HepG2 (cell line): ENCODE data around the gene MAPK7. TPM values are rescaled to one million over a fixed set of nuclear protein-coding genes. Genes with fewer than 3 reads are reported as not detected.

Experiments used
- ATAC-seq: fragments of 200-7000 bp; cut with Tn5 transposase; 3 replicates; pipeline ENCODE4 v1.9.1; 2020; ENCODE audit warnings: mild to moderate bottlenecking, moderate library complexity
- BruUV-seq: library from RNA; stranded (reverse); fragments of 400-500 nt; replicated peaks from 2 replicates; lab custom pipeline; 2021; lab: Mats Ljungman, UMichigan
- CTCF ChIA-PET: fragments of 300-600 bp; formaldehyde crosslinking; extraction: SDS; loops from one replicate; lab custom pipeline; 2021; ENCODE audit warnings: low total read pairs, inconsistent platforms, low intra/inter-chr PET ratio; lab: Yijun Ruan, JAX
- POLR2A ChIA-PET: fragments of 350-600 bp; sonication (Branson Sonifier 250); formaldehyde crosslinking; loops from one replicate; lab custom pipeline; 2020; ENCODE audit warnings: antibody characterized with exemption, inconsistent platforms; lab: Yijun Ruan, JAX
- DNase-seq: peaks from one replicate; pipeline ENCODE4 v3.0.0-alpha.2; 2015; ENCODE audit warnings: low spot score
- FAIRE-seq: peaks from 3 replicates; lab custom pipeline; 2011; peaks lifted over from hg19 to GRCh38; lab: Jason Lieb, UNC
- H2AFZ ChIP-seq: one replicate; pipeline ENCODE4 v1.6.1; 2011; ENCODE audit warnings: low read length, inconsistent platforms
- H3K27ac ChIP-seq: fragments of 300-600 bp; 3 replicates; pipeline ENCODE4 v1.8.0; 2011; ENCODE audit warnings: mixed run types, mild to moderate bottlenecking, mixed read lengths, low read length, inconsistent platforms; ENCODE audit not compliant: insufficient read depth; ENCODE audit errors: extremely low read length
- H3K27me3 ChIP-seq, 2 experiments: fragments of 200-600 bp in 1 of 2; 2 replicates in 1 of 2; 3 replicates in 1 of 2; pipeline versions ENCODE4 v1.6.0 to v1.8.0; 2011; ENCODE audit warnings: low read length in 2 of 2, mild to moderate bottlenecking in 2 of 2, moderate library complexity in 2 of 2, inconsistent platforms in 1 of 2; ENCODE audit not compliant: insufficient read depth in 2 of 2, control insufficient read depth in 1 of 2
- H3K36me3 ChIP-seq, 2 experiments: fragments of 200-600 bp in 1 of 2; replicated peaks in 1 of 2; 2 replicates in 1 of 2; 3 replicates in 1 of 2; pipeline versions ENCODE4 v1.5.1 to v1.8.0; 2011; ENCODE audit warnings: low read length in 2 of 2, inconsistent platforms in 1 of 2; ENCODE audit not compliant: insufficient read depth in 2 of 2, control insufficient read depth in 1 of 2
- H3K4me1 ChIP-seq: 2 replicates; pipeline ENCODE4 v1.5.1; 2012; ENCODE audit warnings: low read length, inconsistent platforms; ENCODE audit not compliant: insufficient read depth
- H3K4me2 ChIP-seq: 2 replicates; pipeline ENCODE4 v1.6.0; 2011; ENCODE audit warnings: low read depth, low read length, inconsistent platforms
- H3K4me3 ChIP-seq, 3 experiments: fragments of 200-600 bp in 1 of 3; sonication (generic), shearing (Covaris generic) in 1 of 3; replicated peaks in 1 of 3; 2 replicates each; pipeline ENCODE4 v1.5.1; 2011 to 2016; ENCODE audit warnings: low read length in 3 of 3, inconsistent platforms in 2 of 3, low read depth in 2 of 3, mild to moderate bottlenecking in 2 of 3, control low read depth in 1 of 3, mixed read lengths in 1 of 3; ENCODE audit not compliant: insufficient read depth in 1 of 3
- H3K79me2 ChIP-seq: one replicate; pipeline ENCODE4 v1.6.1; 2011; ENCODE audit warnings: low read length, inconsistent platforms; ENCODE audit not compliant: insufficient read depth
- H3K9ac ChIP-seq: 2 replicates; pipeline ENCODE4 v1.6.0; 2011; ENCODE audit warnings: mild to moderate bottlenecking, low read depth, low read length, inconsistent platforms; ENCODE audit not compliant: insufficient read depth
- H3K9me3 ChIP-seq: 2 replicates; pipeline ENCODE4 v1.5.1; 2012; ENCODE audit warnings: mild to moderate bottlenecking, low read length
- H4K20me1 ChIP-seq: 2 replicates; pipeline ENCODE4 v1.6.0; 2011; ENCODE audit warnings: inconsistent platforms, mild to moderate bottlenecking, low read length, moderate library complexity; ENCODE audit not compliant: insufficient read depth
- ARNT2 ChIP-seq: sonication (generic); formaldehyde crosslinking; IDR thresholded peaks from 2 replicates; pipeline ENCODE4 v1.8.0; 2022; ENCODE audit warnings: mild to moderate bottlenecking, low read depth, missing genetic modification reagents, moderate library complexity
- ARNTL ChIP-seq: sonication (generic); formaldehyde crosslinking; IDR thresholded peaks from 2 replicates; pipeline ENCODE4 v1.4.0; 2020; ENCODE audit warnings: mild to moderate bottlenecking, missing genetic modification reagents
- BATF2 ChIP-seq: sonication (generic); formaldehyde crosslinking; IDR thresholded peaks from 2 replicates; pipeline ENCODE4 v1.8.0; 2022; ENCODE audit warnings: mild to moderate bottlenecking, missing genetic modification reagents, moderate library complexity
- CEBPG ChIP-seq: IDR thresholded peaks from 2 replicates; pipeline ENCODE4 v1.6.1; 2016
- CENPX ChIP-seq: sonication (generic); formaldehyde crosslinking; IDR thresholded peaks from 2 replicates; pipeline ENCODE4 v1.9.0; 2021; ENCODE audit warnings: mild to moderate bottlenecking, missing genetic modification reagents, moderate library complexity
- E2F5 ChIP-seq: sonication (generic); formaldehyde crosslinking; conservative IDR thresholded peaks from 2 replicates; pipeline ENCODE4 v1.4.0; 2020; ENCODE audit warnings: missing genetic modification reagents
- FOXC1 ChIP-seq: sonication (generic); formaldehyde crosslinking; IDR thresholded peaks from 2 replicates; pipeline ENCODE4 v1.8.0; 2022; ENCODE audit warnings: mild to moderate bottlenecking, missing genetic modification reagents, borderline replicate concordance
- GLI4 ChIP-seq: sonication (generic); formaldehyde crosslinking; IDR thresholded peaks from 2 replicates; pipeline ENCODE4 v1.5.1; 2020; ENCODE audit warnings: missing genetic modification reagents, mild to moderate bottlenecking, moderate library complexity, borderline replicate concordance
- HES4 ChIP-seq: sonication (generic); formaldehyde crosslinking; IDR thresholded peaks from 2 replicates; pipeline ENCODE4 v1.9.0; 2021; ENCODE audit warnings: mild to moderate bottlenecking, missing genetic modification reagents, borderline replicate concordance
- HHEX ChIP-seq: IDR thresholded peaks from 2 replicates; pipeline ENCODE4 v1.6.1; 2016; ENCODE audit warnings: control low read depth
- KAT8 ChIP-seq: IDR thresholded peaks from 2 replicates; pipeline ENCODE4 v1.6.1; 2016; ENCODE audit warnings: missing genetic modification reagents, missing compliant biosample characterization
- MEF2D ChIP-seq: sonication (generic); formaldehyde crosslinking; IDR thresholded peaks from 2 replicates; pipeline ENCODE4 v1.5.1; 2020; ENCODE audit warnings: mild to moderate bottlenecking, missing genetic modification reagents
- NFRKB ChIP-seq: fragments of 450-650 bp; IDR thresholded peaks from 2 replicates; pipeline ENCODE4 v1.6.1; 2017
- PAWR ChIP-seq: sonication (generic); formaldehyde crosslinking; IDR thresholded peaks from 2 replicates; pipeline ENCODE4 v1.4.0; 2020; ENCODE audit warnings: missing genetic modification reagents, mild to moderate bottlenecking, borderline replicate concordance
- POLR2G ChIP-seq: fragments of 200-400 bp; formaldehyde crosslinking; IDR thresholded peaks from 2 replicates; pipeline ENCODE4 v1.6.1; 2018; ENCODE audit warnings: mild to moderate bottlenecking, low read depth, low read length, moderate library complexity
- RBM39 ChIP-seq: fragments of 200-400 bp; formaldehyde crosslinking; IDR thresholded peaks from one replicate; pipeline ENCODE4 v1.6.1; 2018; ENCODE audit warnings: antibody characterized with exemption, mild to moderate bottlenecking, low read depth, low read length; ENCODE audit not compliant: poor library complexity, severe bottlenecking
- SUZ12 ChIP-seq: fragments of 150-350 bp; IDR thresholded peaks from 2 replicates; pipeline ENCODE4 v1.6.1; 2014; ENCODE audit warnings: low read depth, low read length
- TAF1 ChIP-seq: sonication (generic); formaldehyde crosslinking; IDR thresholded peaks from 2 replicates; pipeline ENCODE4 v1.4.0; 2020; ENCODE audit warnings: missing genetic modification reagents
- TOE1 ChIP-seq: sonication (generic); formaldehyde crosslinking; IDR thresholded peaks from 2 replicates; pipeline ENCODE4 v1.4.0; 2020; ENCODE audit warnings: mild to moderate bottlenecking, missing genetic modification reagents
- ZNF160 ChIP-seq: sonication (generic); formaldehyde crosslinking; IDR thresholded peaks from 2 replicates; pipeline ENCODE4 v1.8.0; 2022; ENCODE audit warnings: mild to moderate bottlenecking, inconsistent platforms, missing genetic modification reagents
- ZNF17 ChIP-seq: sonication (generic); formaldehyde crosslinking; IDR thresholded peaks from 2 replicates; pipeline ENCODE4 v1.5.0; 2020; ENCODE audit warnings: mild to moderate bottlenecking, missing genetic modification reagents
- ZNF672 ChIP-seq: sonication (generic); formaldehyde crosslinking; IDR thresholded peaks from 2 replicates; pipeline ENCODE4 v1.8.1; 2022; ENCODE audit warnings: missing genetic modification reagents
- ZNF773 ChIP-seq: sonication (generic); formaldehyde crosslinking; IDR thresholded peaks from 2 replicates; pipeline ENCODE4 v1.4.0; 2020; ENCODE audit warnings: missing genetic modification reagents, borderline replicate concordance
- ZNF792 ChIP-seq: IDR thresholded peaks from 2 replicates; pipeline ENCODE4 v1.6.1; 2016
- WGBS: methylation state at CpG from one replicate; pipeline ENCODE4 v1.1.6; 2017; ENCODE audit warnings: low lambda C conversion rate; 5-methylcytosine and 5-hydroxymethylcytosine counted together
- in situ Hi-C: cut with HindIII; loops from 2 replicates; pipeline ENCODE4 v1.10.0; 2017; ENCODE audit warnings: low pct_unique_long_range_greater_than_20kb; ENCODE audit not compliant: extremely low pct_ligation_motif_present
- intact Hi-C: fragments of 100-400 bp; cut with micrococcal nuclease; formaldehyde crosslinking; loops from one replicate; pipeline ENCODE4 v1.10.0; 2022; ENCODE audit not compliant: unreplicated experiment
- polyA plus RNA-seq, 8 experiments: library from polyadenylated mRNA; depleted of rRNA in 3 of 8; stranded (reverse) in 7 of 8; unstranded in 1 of 8; fragments of >200 nt; fragmentation: Illumina TruSeq in 4 of 8; extraction: Trizol in 4 of 8; gene quantifications; 2 replicates each; pipeline versions ENCODE4 v1.2.1 to v1.2.3, GENCODE V29; 2011 to 2016; ENCODE audit warnings: low read depth in 4 of 8, missing spikeins in 1 of 8, mixed read lengths in 1 of 8; ENCODE audit not compliant: insufficient read depth in 1 of 8
- total RNA-seq, 5 experiments: library from RNA; depleted of rRNA; stranded (reverse); fragments of >200 nt; fragmentation: Illumina TruSeq; extraction: Trizol; gene quantifications; 2 replicates each; pipeline ENCODE4 v1.2.3, GENCODE V29; 2016; ENCODE audit warnings: low read depth in 1 of 5

The MAPK7 gene
- total and polyA plus RNA-seq, 2 of the 13 experiments (the other 11 are each of a cell fraction or from before 2014, with no cell fraction given): 2.9 to 5.9 TPM

GRCh38 chr17:19377602-19378415 lies 489 bp upstream of the MAPK7 start:
- FAIRE-seq (peak; percentile 95), ATAC-seq (peak; percentile 95), DNase-seq (peak; percentile 98)
- Histone ChIP-seq H3K4me2 (peak overlapping the region; percentile 90), H3K4me3 (peak overlapping the region; percentile 82 to 96 (median 87)), H3K27me3 (peaks cover 0 to 2% of the 10 kb centered on the region in 2 experiments; a peak in 1 of 5 replicates), H3K9me3 (no peaks in the 10 kb centered on the region), H2AFZ (peak overlapping the region; percentile 48), H3K27ac (peak overlapping the region; percentile 93), H3K36me3 (peaks cover 7 to 26% of the 10 kb centered on the region in 2 experiments), H3K9ac (peak overlapping the region; percentile 84), H3K79me2 (peaks cover 12% of the 10 kb centered on the region), H4K20me1 (no peaks in the 10 kb centered on the region), H3K4me1 (peaks cover 33% of the 10 kb centered on the region)
- intact Hi-C loops (loop anchor here (1.0 kb wide), 1 partner anchor 13 kb away; no protein-coding TSS in a partner anchor), in situ Hi-C loops (no loop called here)
- 1% methylated on average over 23 of the region's 67 CpGs for WGBS
- ChIA-PET CTCF (interaction anchor here (1.6 kb wide), 1 partner anchor 15 kb away, joined by 3 read pairs; the partner anchor contains the start of gene B9D1), POLR2A (interaction anchor here (0.9 to 3.1 kb wide), 18 partner anchors 9 to 274 kb away, joined by 3 to 51 read pairs (median 6); partner anchors contain the start of genes ALDH3A2, B9D1 and MFAP4)
- no TSS peak for BruUV-seq
- TF ChIP-seq HHEX (CRISPR knock-in tag) (no peak), SUZ12 (no peak), TOE1 (no peak), CEBPG (no peak), HES4 (CRISPR knock-in tag) (peak; percentile 75), TAF1 (CRISPR knock-in tag) (peak; percentile 80), NFRKB (no peak), MEF2D (CRISPR knock-in tag) (peak; percentile 20; the same call in 1 of the 2 replicates), PAWR (CRISPR knock-in tag) (no peak), CENPX (CRISPR knock-in tag) (no peak), ARNTL (CRISPR knock-in tag) (peak; percentile 54; the same call in 1 of the 2 replicates), FOXC1 (CRISPR knock-in tag) (no peak), POLR2G (peak; percentile 96), BATF2 (CRISPR knock-in tag) (no peak), ZNF773 (CRISPR knock-in tag) (peak; percentile 21; the same call in 1 of the 2 replicates), ARNT2 (CRISPR knock-in tag) (no peak; the same call in 1 of the 2 replicates), KAT8 (CRISPR knock-in tag) (peak; percentile 95), GLI4 (CRISPR knock-in tag) (peak; percentile 62; the same call in 1 of the 2 replicates), ZNF160 (CRISPR knock-in tag) (no peak), E2F5 (CRISPR knock-in tag) (no peak), ZNF672 (CRISPR knock-in tag) (no peak), RBM39 (no peak), ZNF792 (CRISPR knock-in tag) (0 out of 2 replicates have a peak, but pooled peaks have one; percentile 81), ZNF17 (CRISPR knock-in tag) (no peak)
